Gastroesophageal sphincter (tissue), 3 donors: ENCODE results near the gene SEC24D.

ENCODE experiments used
- CTCF ChIP-seq, 4 experiments: fragments of 200-600 bp in 2 of 4; fragments of 450-650 bp in 2 of 4; sonication (generic) in 1 of 4; IDR thresholded peaks; one replicate each; pipeline ENCODE4 v1.5.1; 2017 to 2019; ENCODE audit warnings: antibody characterized with exemption in 4 of 4, mild to moderate bottlenecking in 2 of 4, moderate library complexity in 2 of 4
- POLR2A ChIP-seq, 2 donors: fragments of 450-650 bp; IDR thresholded peaks; one replicate each; pipeline ENCODE4 v1.6.1; 2017; ENCODE audit warnings: antibody characterized with exemption in 2 of 2, mild to moderate bottlenecking in 2 of 2, moderate library complexity in 1 of 2
- POLR2AphosphoS5 ChIP-seq: sonication (generic); formaldehyde crosslinking; IDR thresholded peaks from one replicate; pipeline ENCODE4 v1.6.1; 2017; ENCODE audit warnings: antibody characterized with exemption

- TF ChIP-seq CTCF (IDR thresholded peaks at IDR 0.05) (no peak), POLR2AphosphoS5 (no peak), POLR2A (IDR thresholded peaks at IDR 0.05) (no peak)
These were observed 33.9 kb downstream of the SEC24D start for GRCh38 chr4:118801895-118802575.
